ENCODE measurements around the gene CELF6.

Gene CELF6

DNA sequence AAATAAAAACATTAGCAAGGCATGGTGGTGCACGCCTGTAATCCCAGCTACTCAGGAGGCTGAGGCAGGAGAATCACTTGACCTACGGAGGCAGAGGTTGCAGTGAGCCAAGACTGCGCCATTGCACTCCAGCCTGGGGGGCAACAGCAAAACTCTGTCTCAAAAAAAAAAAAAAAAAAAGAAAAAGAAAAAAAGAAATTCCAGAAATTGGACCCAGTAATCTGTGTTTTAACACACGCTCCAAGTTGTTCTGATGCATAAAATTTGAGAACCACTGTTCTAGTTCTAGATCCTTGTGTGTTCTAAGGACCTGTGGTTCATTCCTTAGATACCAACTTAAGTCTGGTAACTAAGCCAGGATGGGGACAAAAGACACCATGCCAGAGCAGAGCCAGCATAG lies 50.2 kb downstream of the CELF6 start (continued):
- TF ChIP-seq, protein P1, sequence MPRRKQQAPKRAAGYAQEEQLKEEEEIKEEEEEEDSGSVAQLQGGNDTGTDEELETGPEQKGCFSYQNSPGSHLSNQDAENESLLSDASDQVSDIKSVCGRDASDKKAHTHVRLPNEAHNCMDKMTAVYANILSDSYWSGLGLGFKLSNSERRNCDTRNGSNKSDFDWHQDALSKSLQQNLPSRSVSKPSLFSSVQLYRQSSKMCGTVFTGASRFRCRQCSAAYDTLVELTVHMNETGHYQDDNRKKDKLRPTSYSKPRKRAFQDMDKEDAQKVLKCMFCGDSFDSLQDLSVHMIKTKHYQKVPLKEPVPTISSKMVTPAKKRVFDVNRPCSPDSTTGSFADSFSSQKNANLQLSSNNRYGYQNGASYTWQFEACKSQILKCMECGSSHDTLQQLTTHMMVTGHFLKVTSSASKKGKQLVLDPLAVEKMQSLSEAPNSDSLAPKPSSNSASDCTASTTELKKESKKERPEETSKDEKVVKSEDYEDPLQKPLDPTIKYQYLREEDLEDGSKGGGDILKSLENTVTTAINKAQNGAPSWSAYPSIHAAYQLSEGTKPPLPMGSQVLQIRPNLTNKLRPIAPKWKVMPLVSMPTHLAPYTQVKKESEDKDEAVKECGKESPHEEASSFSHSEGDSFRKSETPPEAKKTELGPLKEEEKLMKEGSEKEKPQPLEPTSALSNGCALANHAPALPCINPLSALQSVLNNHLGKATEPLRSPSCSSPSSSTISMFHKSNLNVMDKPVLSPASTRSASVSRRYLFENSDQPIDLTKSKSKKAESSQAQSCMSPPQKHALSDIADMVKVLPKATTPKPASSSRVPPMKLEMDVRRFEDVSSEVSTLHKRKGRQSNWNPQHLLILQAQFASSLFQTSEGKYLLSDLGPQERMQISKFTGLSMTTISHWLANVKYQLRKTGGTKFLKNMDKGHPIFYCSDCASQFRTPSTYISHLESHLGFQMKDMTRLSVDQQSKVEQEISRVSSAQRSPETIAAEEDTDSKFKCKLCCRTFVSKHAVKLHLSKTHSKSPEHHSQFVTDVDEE (CRISPR knock-in tag; IDR thresholded peaks at IDR 0.05) = no peak
- TF ChIP-seq RARB (CRISPR knock-in tag; IDR thresholded peaks at IDR 0.05) = no peak
- TF ChIP-seq ZNF565 (CRISPR knock-in tag; conservative IDR thresholded peaks at IDR 0.05; ENCODE audit: low read depth) = no peak
- TF ChIP-seq ESRRG (CRISPR knock-in tag; IDR thresholded peaks at IDR 0.05) = no peak

DNA sequence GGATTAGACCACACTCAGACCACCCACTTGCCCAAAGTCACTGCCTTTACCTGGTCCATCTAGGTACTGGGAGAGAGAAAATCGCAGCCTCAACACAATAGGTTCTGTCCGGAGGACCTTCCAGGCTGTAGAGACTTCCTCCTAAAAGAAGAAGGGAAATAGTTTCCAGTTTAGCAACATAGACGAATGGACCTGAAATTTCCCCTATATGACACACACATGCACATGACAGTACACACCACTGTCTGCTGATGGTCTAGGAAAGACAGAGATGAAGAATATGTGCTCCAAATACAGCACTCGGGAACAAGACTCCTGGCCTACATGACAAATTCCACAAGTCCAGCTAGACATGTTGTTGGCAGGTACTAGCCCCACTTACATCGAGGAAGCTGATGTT lies 54.9 kb downstream of the CELF6 start:
- no peak for ATAC-seq
- TF ChIP-seq ZNF8 (CRISPR knock-in tag; IDR thresholded peaks at IDR 0.05) (no peak), ARNTL (CRISPR knock-in tag; IDR thresholded peaks at IDR 0.05; ENCODE audit: borderline replicate concordance, low read depth) (no peak), OSR1 (CRISPR knock-in tag; IDR thresholded peaks at IDR 0.05) (no peak), ESRRG (CRISPR knock-in tag; IDR thresholded peaks at IDR 0.05) (no peak), ISL1 (CRISPR knock-in tag; IDR thresholded peaks at IDR 0.05) (no peak), ZFP3 (CRISPR knock-in tag; IDR thresholded peaks at IDR 0.05) (no peak), TOX (CRISPR knock-in tag; IDR thresholded peaks at IDR 0.05; ENCODE audit: borderline replicate concordance) (no peak), SNAI2 (CRISPR knock-in tag; IDR thresholded peaks at IDR 0.05) (no peak), ZNF70 (CRISPR knock-in tag; IDR thresholded peaks at IDR 0.05) (no peak), CSDC2 (CRISPR knock-in tag; IDR thresholded peaks at IDR 0.05) (no peak), ZNF565 (CRISPR knock-in tag; conservative IDR thresholded peaks at IDR 0.05; ENCODE audit: low read depth) (no peak), PPARA (CRISPR knock-in tag; IDR thresholded peaks at IDR 0.05; ENCODE audit: borderline replicate concordance) (no peak), TCF4 (CRISPR knock-in tag; IDR thresholded peaks at IDR 0.05; ENCODE audit: borderline replicate concordance) (no peak), BACH2 (CRISPR knock-in tag; IDR thresholded peaks at IDR 0.05; ENCODE audit: borderline replicate concordance) (no peak), ZFP30 (CRISPR knock-in tag; IDR thresholded peaks at IDR 0.05) (no peak)
- TF ChIP-seq, protein P2, sequence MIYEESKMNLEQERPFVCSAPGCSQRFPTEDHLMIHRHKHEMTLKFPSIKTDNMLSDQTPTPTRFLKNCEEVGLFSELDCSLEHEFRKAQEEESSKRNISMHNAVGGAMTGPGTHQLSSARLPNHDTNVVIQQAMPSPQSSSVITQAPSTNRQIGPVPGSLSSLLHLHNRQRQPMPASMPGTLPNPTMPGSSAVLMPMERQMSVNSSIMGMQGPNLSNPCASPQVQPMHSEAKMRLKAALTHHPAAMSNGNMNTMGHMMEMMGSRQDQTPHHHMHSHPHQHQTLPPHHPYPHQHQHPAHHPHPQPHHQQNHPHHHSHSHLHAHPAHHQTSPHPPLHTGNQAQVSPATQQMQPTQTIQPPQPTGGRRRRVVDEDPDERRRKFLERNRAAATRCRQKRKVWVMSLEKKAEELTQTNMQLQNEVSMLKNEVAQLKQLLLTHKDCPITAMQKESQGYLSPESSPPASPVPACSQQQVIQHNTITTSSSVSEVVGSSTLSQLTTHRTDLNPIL (CRISPR knock-in tag; IDR thresholded peaks at IDR 0.05; ENCODE audit: low read depth) = no peak
- TF ChIP-seq, protein P3, sequence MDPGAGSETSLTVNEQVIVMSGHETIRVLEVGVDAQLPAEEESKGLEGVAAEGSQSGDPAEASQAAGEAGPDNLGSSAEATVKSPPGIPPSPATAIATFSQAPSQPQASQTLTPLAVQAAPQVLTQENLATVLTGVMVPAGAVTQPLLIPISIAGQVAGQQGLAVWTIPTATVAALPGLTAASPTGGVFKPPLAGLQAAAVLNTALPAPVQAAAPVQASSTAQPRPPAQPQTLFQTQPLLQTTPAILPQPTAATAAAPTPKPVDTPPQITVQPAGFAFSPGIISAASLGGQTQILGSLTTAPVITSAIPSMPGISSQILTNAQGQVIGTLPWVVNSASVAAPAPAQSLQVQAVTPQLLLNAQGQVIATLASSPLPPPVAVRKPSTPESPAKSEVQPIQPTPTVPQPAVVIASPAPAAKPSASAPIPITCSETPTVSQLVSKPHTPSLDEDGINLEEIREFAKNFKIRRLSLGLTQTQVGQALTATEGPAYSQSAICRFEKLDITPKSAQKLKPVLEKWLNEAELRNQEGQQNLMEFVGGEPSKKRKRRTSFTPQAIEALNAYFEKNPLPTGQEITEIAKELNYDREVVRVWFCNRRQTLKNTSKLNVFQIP (CRISPR knock-in tag; IDR thresholded peaks at IDR 0.05; ENCODE audit: borderline replicate concordance, low read depth) = no peak
- TF ChIP-seq, protein P4, sequence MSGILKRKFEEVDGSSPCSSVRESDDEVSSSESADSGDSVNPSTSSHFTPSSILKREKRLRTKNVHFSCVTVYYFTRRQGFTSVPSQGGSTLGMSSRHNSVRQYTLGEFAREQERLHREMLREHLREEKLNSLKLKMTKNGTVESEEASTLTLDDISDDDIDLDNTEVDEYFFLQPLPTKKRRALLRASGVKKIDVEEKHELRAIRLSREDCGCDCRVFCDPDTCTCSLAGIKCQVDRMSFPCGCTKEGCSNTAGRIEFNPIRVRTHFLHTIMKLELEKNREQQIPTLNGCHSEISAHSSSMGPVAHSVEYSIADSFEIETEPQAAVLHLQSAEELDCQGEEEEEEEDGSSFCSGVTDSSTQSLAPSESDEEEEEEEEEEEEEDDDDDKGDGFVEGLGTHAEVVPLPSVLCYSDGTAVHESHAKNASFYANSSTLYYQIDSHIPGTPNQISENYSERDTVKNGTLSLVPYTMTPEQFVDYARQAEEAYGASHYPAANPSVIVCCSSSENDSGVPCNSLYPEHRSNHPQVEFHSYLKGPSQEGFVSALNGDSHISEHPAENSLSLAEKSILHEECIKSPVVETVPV (CRISPR knock-in tag; IDR thresholded peaks at IDR 0.05) = no peak
- TF ChIP-seq, protein P1 (CRISPR knock-in tag; IDR thresholded peaks at IDR 0.05) = no peak

DNA sequence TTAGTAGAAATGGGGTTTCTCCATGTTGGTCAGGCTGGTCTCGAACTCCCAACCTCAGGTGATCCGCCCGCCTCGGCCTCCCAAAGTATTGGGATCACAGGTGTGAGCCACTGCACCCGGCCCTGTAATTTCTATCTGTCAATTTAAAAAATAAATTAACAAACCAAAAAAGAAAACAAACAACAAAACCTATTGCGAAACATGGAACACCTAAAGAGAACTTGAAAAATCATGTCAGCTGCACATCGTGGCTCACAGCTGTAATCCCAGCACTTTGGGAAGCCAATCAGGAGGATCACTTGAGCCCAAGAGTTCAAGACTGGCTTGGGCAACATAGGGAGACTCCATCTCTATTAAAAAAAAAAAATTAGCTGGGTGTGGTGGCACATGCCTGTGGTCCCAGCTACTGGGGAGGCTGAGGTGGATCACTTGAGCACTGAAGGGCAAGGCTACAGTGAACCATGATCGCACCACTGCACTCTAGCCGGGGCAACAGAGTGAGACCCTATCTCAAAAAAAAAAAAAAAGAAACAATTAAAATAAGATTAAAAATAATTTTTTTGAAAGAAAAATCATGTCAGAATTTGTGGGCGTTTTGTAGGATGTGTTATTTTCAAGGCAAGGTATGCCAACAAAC lies 67.2 kb downstream of the CELF6 start:
- ATAC-seq = no peak
- TF ChIP-seq, protein P4 (CRISPR knock-in tag; IDR thresholded peaks at IDR 0.05) = no peak
- TF ChIP-seq ISL1 (CRISPR knock-in tag; IDR thresholded peaks at IDR 0.05) (no peak), ZNF565 (CRISPR knock-in tag; conservative IDR thresholded peaks at IDR 0.05; ENCODE audit: low read depth) (no peak), BACH2 (CRISPR knock-in tag; IDR thresholded peaks at IDR 0.05; ENCODE audit: borderline replicate concordance) (no peak), RARB (CRISPR knock-in tag; IDR thresholded peaks at IDR 0.05) (no peak), GLIS3 (CRISPR knock-in tag; IDR thresholded peaks at IDR 0.05) (no peak), ZNF70 (CRISPR knock-in tag; IDR thresholded peaks at IDR 0.05) (no peak)
- TF ChIP-seq, protein P1 (CRISPR knock-in tag; IDR thresholded peaks at IDR 0.05) = no peak
